Activated CD8-positive, alpha-beta T cell treated with anti-CD3 and anti-CD28 coated beads, Interleukin-2, amount 10 ng/mL, durations not matched to agents 7 days and 5 days (primary cell): ENCODE data around the gene AIG1. TPM values are rescaled to one million over a fixed set of nuclear protein-coding genes. Genes with fewer than 3 reads are reported as not detected.

Experiments
- ATAC-seq: fragments of 150-1000 bp; cut with Tn5 transposase; one replicate; pipeline ENCODE4 v1.10.0; 2021; ENCODE audit warnings: moderate library complexity
- CTCF ChIA-PET: fragments of 350-600 bp; sonication (Branson Sonifier 250); formaldehyde crosslinking; loops from one replicate; lab custom pipeline; 2021; ENCODE audit warnings: antibody characterized with exemption; lab: Charles Lee
- POLR2A ChIA-PET: fragments of 350-600 bp; sonication (Branson Sonifier 250); formaldehyde crosslinking; loops from one replicate; lab custom pipeline; 2021; ENCODE audit warnings: antibody characterized with exemption; lab: Charles Lee
- DNase-seq: peaks from one replicate; pipeline ENCODE4 v3.0.0-alpha.2; 2020
- H3K27ac Mint-ChIP-seq: one replicate; pipeline ENCODE4 v1.8.0; 2021; ENCODE audit warnings: mild to moderate bottlenecking, mixed read lengths
- H3K27me3 Mint-ChIP-seq: one replicate; pipeline ENCODE4 v1.8.0; 2021; ENCODE audit warnings: low read depth, mixed read lengths
- H3K36me3 Mint-ChIP-seq: one replicate; pipeline ENCODE4 v1.8.0; 2021; ENCODE audit warnings: low read depth, mixed read lengths
- H3K4me1 Mint-ChIP-seq: one replicate; pipeline ENCODE4 v1.8.0; 2021; ENCODE audit warnings: low read depth, mixed read lengths
- H3K4me3 Mint-ChIP-seq: one replicate; pipeline ENCODE4 v1.8.0; 2021; ENCODE audit warnings: mild to moderate bottlenecking, mixed read lengths
- H3K9me3 Mint-ChIP-seq: one replicate; pipeline ENCODE4 v1.8.0; 2022; ENCODE audit warnings: mixed read lengths; ENCODE audit not compliant: insufficient read depth
- total RNA-seq, 2 experiments: library from RNA; stranded (reverse); gene quantifications; one replicate each; pipeline ENCODE4 v1.2.3, GENCODE V29; 2021

Gene AIG1
- total RNA-seq, 2 experiments from 2014 or later: 13.0 to 14.2 TPM

GRCh38 chr6:143348531-143348930, 287.8 kb downstream of the AIG1 start:
- no peak for ATAC-seq
- Mint-ChIP-seq H3K4me1 (no peaks in the 10 kb centered on the region), H3K36me3 (no peaks in the 10 kb centered on the region), H3K4me3 (no peak overlapping the region), H3K9me3 (peaks cover under 1% of the 10 kb centered on the region), H3K27ac (no peak overlapping the region), H3K27me3 (no peaks in the 10 kb centered on the region)
- DNase-seq: no peak
- CTCF ChIA-PET: interaction anchor here (0.8 kb wide), 1 partner anchor 11 kb away, joined by 3 read pairs; no protein-coding TSS in a partner anchor
- POLR2A ChIA-PET: no interaction called here

GRCh38 chr6:143349530-143349929, 288.8 kb downstream of the AIG1 start:
- Mint-ChIP-seq H3K27me3 (no peaks in the 10 kb centered on the region), H3K9me3 (peaks cover 8% of the 10 kb centered on the region), H3K36me3 (no peaks in the 10 kb centered on the region), H3K27ac (no peak overlapping the region), H3K4me3 (no peak overlapping the region), H3K4me1 (no peaks in the 10 kb centered on the region)
- ATAC-seq (no peak), DNase-seq (no peak)
- POLR2A ChIA-PET: no interaction called here
- CTCF ChIA-PET: no interaction called here

GRCh38 chr6:143356101-143356880, 295.6 kb downstream of the AIG1 start:
- Mint-ChIP-seq H3K36me3 (no peaks in the 10 kb centered on the region), H3K27ac (no peak overlapping the region), H3K27me3 (peaks cover 3% of the 10 kb centered on the region), H3K4me3 (no peak overlapping the region), H3K9me3 (peaks cover 12% of the 10 kb centered on the region), H3K4me1 (no peaks in the 10 kb centered on the region)
- DNase-seq (no peak), ATAC-seq (no peak)
- CTCF ChIA-PET: no interaction called here
- POLR2A ChIA-PET: no interaction called here

- peaks cover 12% of the 10 kb centered on the region for H3K9me3 Mint-ChIP-seq
- no peak overlapping the region for H3K27ac Mint-ChIP-seq
- peaks cover 3% of the 10 kb centered on the region for H3K27me3 Mint-ChIP-seq
- H3K36me3 Mint-ChIP-seq: no peaks in the 10 kb centered on the region
- H3K4me1 Mint-ChIP-seq: no peaks in the 10 kb centered on the region
- H3K4me3 Mint-ChIP-seq: no peak overlapping the region
- ATAC-seq: no peak
- DNase-seq: no peak
- POLR2A ChIA-PET: no interaction called here
- CTCF ChIA-PET: no interaction called here
Observed at GRCh38 chr6:143357152-143357551, 296.5 kb downstream of the AIG1 start.

GRCh38 chr6:143357561-143358255, 297.0 kb downstream of the AIG1 start:
- H3K4me3 Mint-ChIP-seq: no peak overlapping the region
- ATAC-seq (no peak), DNase-seq (no peak)
- H3K36me3 Mint-ChIP-seq: no peaks in the 10 kb centered on the region
- no peak overlapping the region for H3K27ac Mint-ChIP-seq
- no peaks in the 10 kb centered on the region for H3K4me1 Mint-ChIP-seq
- H3K9me3 Mint-ChIP-seq: peaks cover 12% of the 10 kb centered on the region
- H3K27me3 Mint-ChIP-seq: peaks cover 3% of the 10 kb centered on the region
- CTCF ChIA-PET: no interaction called here
- POLR2A ChIA-PET: no interaction called here

- ChIA-PET POLR2A (no interaction called here), CTCF (no interaction called here)
- ATAC-seq (no peak), DNase-seq (no peak)
- H3K36me3 Mint-ChIP-seq: no peaks in the 10 kb centered on the region
- H3K4me1 Mint-ChIP-seq: no peaks in the 10 kb centered on the region
- H3K4me3 Mint-ChIP-seq: no peak overlapping the region
- H3K27me3 Mint-ChIP-seq: peaks cover 6% of the 10 kb centered on the region
- H3K27ac Mint-ChIP-seq: no peak overlapping the region
- no peaks in the 10 kb centered on the region for H3K9me3 Mint-ChIP-seq
Observed at GRCh38 chr6:143361536-143362191, 301.0 kb downstream of the AIG1 start.

- ChIA-PET CTCF (no interaction called here), POLR2A (no interaction called here)
- peaks cover 6% of the 10 kb centered on the region for H3K27me3 Mint-ChIP-seq
- no peaks in the 10 kb centered on the region for H3K9me3 Mint-ChIP-seq
- H3K27ac Mint-ChIP-seq: no peak overlapping the region
- H3K4me1 Mint-ChIP-seq: no peaks in the 10 kb centered on the region
- H3K4me3 Mint-ChIP-seq: no peak overlapping the region
- DNase-seq (no peak), ATAC-seq (no peak)
- H3K36me3 Mint-ChIP-seq: no peaks in the 10 kb centered on the region
Observed at GRCh38 chr6:143362192-143362558, 301.5 kb downstream of the AIG1 start.

- peaks cover 6% of the 10 kb centered on the region for H3K27me3 Mint-ChIP-seq
- H3K4me1 Mint-ChIP-seq: no peaks in the 10 kb centered on the region
- H3K36me3 Mint-ChIP-seq: no peaks in the 10 kb centered on the region
- H3K9me3 Mint-ChIP-seq: no peaks in the 10 kb centered on the region
- POLR2A ChIA-PET: no interaction called here
- no peak overlapping the region for H3K4me3 Mint-ChIP-seq
- ATAC-seq (no peak), DNase-seq (no peak)
- H3K27ac Mint-ChIP-seq: no peak overlapping the region
- CTCF ChIA-PET: no interaction called here
Observed at GRCh38 chr6:143363299-143363698, 302.6 kb downstream of the AIG1 start.

- Mint-ChIP-seq H3K4me1 (no peaks in the 10 kb centered on the region), H3K36me3 (no peaks in the 10 kb centered on the region), H3K9me3 (no peaks in the 10 kb centered on the region), H3K27ac (no peak overlapping the region), H3K4me3 (no peak overlapping the region), H3K27me3 (peaks cover 8% of the 10 kb centered on the region)
- CTCF ChIA-PET: no interaction called here
- POLR2A ChIA-PET: no interaction called here
- DNase-seq: no peak
- no peak for ATAC-seq
Observed at GRCh38 chr6:143368426-143368825, 307.7 kb downstream of the AIG1 start.

- CTCF ChIA-PET: no interaction called here
Observed at GRCh38 chr6:143369971-143370370, 309.3 kb downstream of the AIG1 start.

GRCh38 chr6:143370812-143371370, 310.2 kb downstream of the AIG1 start:
- DNase-seq (no peak), ATAC-seq (no peak)
- H3K4me3 Mint-ChIP-seq: no peak overlapping the region
- H3K27ac Mint-ChIP-seq: no peak overlapping the region
- H3K4me1 Mint-ChIP-seq: no peaks in the 10 kb centered on the region
- POLR2A ChIA-PET: no interaction called here
- CTCF ChIA-PET: no interaction called here
- H3K27me3 Mint-ChIP-seq: peaks cover 10% of the 10 kb centered on the region
- no peaks in the 10 kb centered on the region for H3K36me3 Mint-ChIP-seq
- no peaks in the 10 kb centered on the region for H3K9me3 Mint-ChIP-seq

More at GRCh38 chr6:143369971-143370370, 309.3 kb downstream of the AIG1 start:
- Mint-ChIP-seq H3K4me1 (no peaks in the 10 kb centered on the region), H3K27ac (no peak overlapping the region), H3K9me3 (no peaks in the 10 kb centered on the region), H3K27me3 (peaks cover 10% of the 10 kb centered on the region), H3K4me3 (no peak overlapping the region), H3K36me3 (no peaks in the 10 kb centered on the region)
- ATAC-seq (no peak), DNase-seq (no peak)
- POLR2A ChIA-PET: no interaction called here
